NCI-H2081 (cell line): ENCODE results near the gene MCF2L.
"Not testable (repeated sequence)": the region's sequence is repeated elsewhere in the genome, so short reads cannot be mapped to it uniquely, and the experiment has no call there.

Experiments used
- DNase-seq, 2 experiments: peaks; one replicate each; lab custom pipeline; 2025; lab: John Stamatoyannopoulos, UW

MCF2L gene

DNA sequence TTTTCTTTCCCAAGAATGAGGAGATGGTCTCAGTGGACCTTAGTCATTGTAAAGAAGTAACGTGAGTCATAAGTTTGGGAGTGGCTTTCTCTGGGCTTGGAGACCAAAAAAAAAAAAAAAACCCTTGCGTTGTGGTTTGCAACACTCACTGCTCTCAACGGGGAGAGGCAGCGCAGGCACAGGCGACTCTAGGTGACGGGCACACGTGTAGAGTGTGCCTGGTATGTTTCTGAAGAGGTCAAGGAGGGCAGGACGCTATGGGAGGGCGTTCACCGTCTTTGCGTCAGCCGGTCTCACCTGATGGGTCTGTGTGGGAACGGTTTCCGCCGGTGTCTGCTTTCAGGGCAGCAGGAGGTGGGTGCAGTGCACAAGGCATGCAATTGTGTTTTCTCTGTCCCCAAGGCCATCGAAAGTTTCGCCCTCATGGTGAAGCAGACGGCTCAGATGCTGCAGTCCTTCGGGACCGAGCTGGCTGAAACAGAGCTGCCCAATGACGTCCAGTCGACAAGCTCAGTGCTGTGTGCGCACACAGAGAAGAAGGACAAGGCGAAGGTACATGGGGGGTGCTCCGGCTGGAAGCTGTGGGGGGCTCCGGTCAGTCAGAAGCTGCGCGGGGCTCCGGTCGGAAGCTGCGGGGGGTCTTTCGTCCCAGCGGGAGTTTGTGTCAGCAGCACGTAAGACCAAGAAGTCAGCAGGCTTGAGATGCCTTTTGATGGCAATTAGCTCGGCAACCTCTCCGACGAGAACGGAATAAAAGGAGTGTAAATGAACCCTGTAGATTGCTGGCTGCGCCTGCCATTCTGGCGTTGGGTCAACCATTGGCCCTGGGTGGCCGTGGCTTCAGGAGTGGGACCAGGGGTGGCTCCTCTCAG, 95.8 kb downstream of the MCF2L start:
- DNase-seq = no peak

DNA sequence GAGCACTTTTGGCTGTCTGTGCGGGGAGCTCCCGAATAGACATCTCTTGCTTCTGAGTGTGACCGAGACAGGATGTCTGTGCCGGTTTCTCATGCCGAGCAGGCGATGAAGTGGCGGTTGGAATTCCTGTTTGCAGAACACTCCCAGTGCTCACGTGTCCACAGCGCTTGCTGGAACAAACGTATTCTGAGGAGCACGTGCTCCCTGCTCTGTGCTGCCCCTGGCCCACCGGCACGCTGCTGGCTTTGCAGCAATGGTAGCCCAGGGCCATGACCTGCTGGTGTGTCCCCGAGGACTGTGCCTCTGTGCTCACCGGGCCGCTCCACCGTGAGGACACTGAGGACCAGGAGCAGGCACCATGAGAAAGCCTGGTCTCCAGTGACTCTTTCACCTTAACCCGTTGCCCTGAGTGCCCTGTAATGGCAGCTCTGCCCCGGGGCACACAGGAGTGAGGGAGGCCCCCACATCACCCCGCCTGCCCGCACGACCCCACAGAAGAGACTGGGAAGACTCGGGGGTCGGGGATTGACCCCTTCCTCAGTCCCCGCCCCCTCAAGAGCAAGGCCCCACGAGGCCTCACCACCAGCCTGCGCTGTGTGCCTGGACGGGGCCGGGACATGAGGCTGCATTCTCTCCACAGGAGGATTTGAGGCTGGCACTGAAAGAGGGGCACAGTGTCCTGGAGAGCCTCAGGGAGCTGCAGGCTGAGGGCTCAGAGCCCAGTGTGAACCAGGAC, 96.6 kb downstream of the MCF2L start:
- DNase-seq = no peak

DNA sequence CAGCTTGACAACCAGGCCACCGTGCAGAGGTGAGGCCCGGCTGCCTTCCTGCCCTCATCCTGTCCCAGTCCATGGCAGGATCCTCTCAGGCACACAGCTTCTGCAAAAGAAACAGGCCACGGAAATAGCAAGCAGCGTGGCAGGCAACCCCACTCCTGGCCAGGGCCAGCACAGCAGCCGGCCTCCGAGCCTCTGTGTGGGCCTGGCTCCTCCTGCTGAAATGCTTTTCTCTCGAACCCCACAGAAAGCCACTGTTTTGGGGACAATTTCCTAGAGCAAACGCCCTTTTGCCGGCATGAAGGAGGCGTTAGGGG, 97.1 kb downstream of the MCF2L start:
- DNase-seq = no peak

DNA sequence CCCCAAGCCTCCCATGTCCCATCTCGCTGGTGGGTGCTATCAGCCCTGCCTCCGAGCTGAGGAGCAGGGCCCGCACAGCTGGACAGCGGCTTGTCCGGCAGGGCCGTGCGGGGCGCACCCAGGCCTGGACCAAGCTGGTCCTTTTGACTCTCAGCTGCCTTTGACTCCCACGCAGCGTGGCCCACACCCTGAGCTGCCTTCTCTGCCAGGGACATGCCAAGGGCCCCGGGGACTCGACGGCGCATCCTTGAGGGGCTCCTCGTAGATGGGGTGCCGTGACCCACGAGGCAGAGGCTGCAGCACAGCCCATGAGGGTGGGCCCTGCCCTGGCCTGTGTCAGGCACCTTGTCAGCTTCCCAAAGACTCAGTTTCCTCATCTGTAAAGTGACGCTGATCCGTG, 97.7 kb downstream of the MCF2L start:
- no peak for DNase-seq

DNA sequence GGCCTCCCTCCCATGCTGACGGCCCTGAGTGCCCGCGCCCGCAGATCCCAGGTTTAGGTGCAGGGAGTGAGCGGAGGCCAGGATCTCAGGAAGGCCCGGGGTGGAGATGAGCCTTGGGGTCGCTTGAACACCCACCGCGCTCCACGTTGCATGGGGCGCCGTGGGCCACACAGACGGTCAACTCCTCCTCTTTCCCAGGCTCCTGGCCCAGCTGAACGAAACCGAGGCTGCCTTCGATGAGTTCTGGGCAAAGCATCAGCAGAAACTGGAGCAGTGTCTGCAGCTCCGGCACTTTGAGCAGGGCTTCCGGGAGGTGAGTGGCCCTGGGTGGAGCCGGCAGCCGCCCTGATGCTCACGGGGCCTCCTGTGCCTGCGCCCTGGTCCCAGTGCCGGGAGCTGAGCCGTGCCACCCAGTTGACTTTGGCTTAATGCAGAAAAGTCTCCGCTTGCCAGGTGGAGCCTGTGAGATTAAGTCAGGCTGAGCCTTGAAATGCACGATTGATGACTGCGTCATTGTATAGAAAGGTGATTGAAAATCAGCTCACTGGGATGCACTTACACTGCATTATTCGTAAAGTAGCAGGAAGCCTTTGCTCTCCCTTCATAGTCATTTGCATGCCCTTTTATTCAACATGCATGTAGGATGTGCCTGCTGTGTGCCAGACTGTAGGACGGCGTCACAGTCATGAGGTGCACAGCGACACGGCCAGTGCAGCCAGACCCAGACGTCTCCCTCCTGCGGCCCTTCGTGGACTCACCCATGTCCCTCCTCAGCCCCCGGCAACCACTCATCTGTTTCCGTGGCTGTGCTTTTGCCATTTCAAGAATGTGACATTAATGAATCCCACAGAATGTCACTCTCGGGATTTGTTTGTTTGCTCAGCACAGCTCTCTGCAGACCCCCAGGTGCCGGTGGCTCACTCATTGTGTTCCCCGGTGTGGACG, 101.1 kb downstream of the MCF2L start:
- DNase-seq = no peak

DNA sequence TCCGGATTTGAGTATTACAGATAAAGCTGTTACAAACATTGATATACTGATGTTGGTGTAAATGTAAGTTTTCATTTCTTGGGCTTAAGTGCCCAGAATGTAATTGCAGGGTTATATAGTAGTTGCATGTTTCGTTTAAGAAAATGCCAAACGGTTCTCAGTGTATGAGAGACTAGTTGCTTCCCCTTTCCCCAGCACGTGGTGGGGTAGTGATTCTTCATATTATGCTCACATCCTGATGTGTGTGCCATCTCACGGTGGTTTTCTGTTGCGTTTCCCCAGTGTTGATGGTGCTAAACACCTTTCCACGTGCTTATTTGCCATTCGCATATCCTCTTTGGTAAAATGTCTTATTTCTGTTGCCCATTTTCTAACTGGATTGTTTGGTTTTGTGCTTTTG, 101.8 kb downstream of the MCF2L start:
- no peak for DNase-seq

DNA sequence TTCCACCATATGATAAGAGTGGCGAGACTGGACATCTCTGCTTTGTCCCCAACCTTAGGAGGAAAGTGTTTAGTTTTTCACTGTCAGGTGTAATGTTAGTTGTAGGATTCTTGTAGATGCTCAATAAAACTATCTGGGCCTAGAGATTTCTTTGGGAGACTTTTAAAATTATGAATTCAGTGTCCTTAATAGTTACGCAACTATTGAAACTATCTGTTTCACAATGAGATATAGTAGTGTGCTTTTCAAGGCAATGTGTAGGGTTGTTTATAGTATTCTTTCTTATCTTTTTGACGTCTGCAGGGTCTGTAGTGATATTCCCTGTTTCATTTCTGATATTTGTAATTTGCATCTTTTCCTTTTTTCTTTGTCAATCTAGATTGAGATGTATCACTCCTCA, 103.4 kb downstream of the MCF2L start:
- DNase-seq = no peak

DNA sequence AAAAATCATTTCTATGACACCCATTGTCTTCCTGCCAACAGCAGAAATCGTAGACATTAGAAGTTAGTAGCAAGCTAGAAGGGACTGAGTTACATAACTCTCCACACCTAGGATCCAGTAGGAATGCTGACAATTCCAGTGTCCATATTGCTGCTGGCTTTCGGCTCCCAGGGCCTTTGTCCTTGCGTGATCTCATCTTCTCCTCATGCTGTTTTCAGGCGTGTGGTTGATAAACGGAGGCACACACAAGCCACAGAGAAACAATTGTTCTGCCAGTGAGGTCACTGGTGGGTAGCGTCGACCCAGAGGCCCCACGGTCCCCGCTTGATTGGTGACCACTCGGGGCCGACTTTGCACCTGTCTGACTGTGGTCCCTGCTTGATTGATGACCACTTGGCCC, 104.9 kb downstream of the MCF2L start:
- DNase-seq = no peak

DNA sequence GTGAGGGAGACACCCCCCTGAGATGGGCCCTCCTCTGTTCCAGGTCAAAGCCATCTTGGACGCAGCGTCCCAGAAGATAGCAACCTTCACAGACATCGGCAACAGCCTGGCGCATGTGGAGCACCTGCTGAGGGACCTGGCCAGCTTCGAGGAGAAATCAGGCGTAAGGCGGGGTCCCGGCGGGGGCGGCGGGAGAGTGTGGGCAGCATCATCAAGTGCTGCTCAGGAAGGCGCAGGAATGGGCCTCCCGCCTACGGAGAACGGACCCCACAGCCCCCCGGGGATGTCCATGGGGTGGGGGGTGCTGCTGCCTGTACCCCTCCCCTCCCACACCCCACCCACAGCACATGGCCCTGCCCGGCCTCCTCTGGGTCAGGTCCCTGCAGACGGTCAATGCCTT, 105.4 kb downstream of the MCF2L start:
- DNase-seq = no peak

DNA sequence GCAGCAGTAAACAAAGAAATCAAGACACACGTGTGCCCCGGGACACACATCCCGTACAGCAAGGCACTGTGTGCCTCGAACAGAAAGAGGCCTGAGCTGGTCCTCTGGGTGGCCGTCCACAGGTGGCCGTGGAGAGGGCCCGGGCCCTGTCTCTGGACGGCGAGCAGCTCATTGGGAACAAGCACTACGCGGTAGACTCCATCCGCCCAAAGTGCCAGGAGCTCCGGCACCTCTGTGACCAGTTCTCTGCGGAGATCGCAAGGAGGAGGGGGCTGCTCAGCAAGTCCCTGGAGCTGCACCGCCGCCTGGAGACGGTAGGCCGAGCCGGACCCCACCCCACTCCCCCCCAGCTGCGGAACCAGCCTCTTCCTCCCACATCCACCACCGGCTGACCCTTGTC, 105.9 kb downstream of the MCF2L start:
- no peak for DNase-seq

DNA sequence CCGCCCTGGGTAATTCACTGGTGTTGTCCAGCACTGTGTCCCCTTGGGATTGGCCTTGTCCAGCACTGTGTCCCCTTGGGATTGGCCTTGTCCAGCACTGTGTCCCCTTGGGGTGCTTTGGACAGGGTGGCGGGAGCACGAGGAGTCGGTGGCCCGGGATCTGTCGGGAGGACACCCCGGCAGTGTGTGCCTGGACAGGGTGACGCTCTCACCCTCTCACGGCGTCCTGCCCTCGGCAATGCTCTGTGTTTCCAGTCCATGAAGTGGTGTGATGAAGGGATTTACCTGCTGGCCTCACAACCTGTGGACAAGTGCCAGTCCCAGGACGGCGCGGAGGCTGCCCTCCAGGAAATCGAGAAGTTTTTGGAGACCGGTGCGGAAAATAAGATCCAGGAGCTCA, 106.7 kb downstream of the MCF2L start:
- DNase-seq = no peak

DNA sequence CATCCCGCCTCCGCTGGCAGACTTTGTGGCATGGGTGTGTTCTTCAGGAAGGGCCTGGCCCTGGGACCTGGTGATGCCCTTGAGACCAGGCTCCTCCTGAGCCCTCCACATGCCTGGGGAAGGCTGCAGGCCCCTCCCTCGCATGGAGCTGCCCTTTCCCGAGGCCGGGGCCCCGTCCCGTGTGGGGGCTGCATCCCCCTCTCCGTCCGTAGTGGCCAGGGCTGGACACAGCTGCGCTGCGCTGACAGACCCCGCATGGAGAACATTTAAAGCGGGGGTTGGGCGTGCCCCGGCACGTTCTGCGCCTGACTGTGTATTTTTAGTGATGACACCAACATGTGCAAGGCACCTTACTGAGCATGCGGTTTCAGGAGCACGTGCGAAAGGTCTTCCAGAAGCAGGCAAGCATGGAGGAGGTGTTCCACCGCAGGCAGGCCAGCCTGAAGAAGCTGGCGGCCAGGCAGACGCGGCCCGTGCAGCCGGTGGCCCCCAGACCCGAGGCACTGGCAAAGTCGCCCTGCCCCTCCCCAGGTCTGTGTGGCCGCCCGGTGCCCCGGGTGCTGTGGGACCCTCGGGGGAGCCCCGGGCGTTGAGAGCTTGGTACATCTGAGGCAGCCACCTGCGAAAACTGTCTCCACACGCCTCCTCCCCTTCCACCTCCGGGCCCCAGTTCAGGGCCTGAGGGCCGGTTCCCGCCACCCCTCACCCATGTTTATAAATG, 107.8 kb downstream of the MCF2L start:
- DNase-seq = no peak

DNA sequence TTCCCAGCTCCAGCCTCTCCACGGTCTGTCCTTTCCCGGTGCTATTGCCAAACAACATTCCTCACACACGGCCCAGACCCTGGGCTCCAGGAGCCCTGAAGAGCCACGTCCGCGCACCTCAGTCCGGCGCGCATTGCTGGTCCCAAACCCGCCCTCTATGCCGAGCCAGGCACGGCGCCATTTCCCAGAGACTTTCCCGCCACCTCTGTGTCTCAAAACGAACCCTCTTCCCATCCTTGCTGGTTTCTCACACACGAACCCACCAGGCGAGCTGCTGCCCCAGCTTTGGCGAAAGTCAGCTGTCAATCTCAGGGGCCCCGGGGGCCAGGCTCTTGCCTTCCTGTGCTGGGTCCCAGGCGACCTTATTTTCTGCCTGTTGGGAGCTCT, 108.5 kb downstream of the MCF2L start:
- DNase-seq = no peak

DNA sequence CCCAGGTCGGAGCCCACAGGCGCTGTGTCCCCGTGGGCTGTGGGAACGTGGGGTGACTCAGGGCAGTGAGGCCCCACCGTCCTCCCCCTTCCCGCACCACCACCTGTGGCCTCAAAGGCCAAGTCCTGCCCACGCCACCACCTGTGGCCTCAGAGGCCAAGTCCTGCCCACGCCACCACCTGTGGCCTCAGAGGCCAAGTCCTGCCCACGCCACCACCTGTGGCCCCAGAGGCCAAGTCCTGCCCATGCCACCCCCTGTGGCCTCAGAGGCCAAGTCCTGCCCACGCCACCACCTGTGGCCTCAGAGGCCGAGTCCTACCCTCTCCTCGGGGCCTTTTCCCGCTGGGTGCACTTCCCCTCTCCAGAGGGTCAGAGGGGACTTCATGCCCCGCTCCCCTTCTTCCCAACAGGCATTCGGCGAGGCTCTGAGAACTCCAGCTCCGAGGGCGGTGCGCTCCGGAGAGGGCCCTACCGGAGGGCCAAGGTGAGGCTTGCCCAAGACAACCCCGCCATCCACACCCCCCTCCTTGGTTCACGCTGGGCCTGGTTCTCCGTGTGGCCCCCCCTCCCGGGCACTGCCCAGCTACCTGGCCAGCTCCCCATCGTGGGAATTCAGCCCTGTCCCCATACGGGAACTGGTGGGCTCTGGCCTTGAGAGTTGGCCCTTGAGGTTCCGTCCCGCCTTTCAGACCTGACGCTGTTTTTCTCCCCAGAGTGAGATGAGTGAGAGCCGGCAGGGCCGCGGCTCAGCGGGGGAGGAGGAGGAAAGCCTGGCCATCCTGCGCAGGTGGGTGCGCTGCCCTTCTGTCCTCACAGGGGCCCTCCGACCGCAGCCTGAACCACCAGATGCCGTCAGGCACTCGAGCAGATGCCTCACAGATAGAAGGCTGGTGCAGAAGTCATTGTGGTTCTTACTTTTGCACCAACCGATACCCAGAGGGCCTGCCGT, 109.2 kb downstream of the MCF2L start:
- DNase-seq = no peak

DNA sequence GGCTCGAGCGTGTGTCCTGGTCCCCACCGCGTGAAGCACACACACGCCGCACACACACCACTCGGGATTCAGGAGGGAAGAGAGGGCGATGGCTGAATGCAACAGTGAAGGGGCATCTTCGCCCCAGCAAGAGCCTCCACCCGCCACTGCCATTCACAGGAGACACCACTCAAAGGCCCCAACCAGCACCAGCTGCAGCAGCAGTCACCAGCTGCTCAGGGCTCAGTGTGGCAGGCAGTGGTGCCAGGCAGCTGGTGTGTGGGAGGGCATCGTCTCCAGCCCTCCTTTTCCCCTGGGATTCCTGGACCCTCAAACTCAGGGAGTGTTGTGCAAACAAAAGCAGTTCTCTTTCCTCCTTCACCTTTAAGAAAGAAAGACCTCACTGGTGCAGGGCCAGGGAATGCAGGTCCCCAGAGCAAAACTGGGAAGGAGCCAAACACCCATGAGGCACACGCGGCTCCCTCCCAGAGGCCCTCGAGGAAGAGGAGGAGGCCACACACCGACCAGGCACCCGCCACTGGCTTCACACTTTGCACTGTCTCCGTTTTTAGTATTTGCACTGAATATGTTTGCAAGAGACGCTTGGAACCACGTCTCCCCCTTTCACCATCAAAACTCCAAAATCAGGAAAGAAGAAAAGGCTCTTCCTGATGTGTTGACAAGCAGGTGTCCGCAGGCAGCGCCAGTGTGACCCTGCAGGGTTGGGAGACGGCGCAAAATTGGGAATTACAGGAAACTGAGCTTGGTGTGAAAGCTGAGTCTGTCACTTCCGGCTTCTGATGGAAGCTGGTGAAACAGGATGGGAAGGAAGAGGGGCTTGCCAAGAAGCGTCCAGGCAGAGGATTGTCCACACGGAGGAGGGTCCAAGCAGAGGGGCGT, 110.1 kb downstream of the MCF2L start:
- DNase-seq = no peak

DNA sequence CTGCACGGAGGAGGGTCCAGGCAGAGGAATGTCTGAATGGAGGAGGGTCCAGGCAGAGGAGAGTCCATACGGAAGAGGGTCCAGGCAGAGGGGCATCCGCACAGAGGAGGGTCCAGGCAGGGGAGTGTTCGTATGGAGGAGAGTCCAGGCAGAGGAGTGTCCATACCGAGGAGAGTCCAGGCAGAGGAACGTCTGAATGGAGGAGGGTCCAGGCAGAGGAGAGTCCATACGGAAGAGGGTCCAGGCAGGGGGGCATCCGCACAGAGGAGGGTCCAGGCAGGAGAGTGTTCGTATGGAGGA, 110.7 kb downstream of the MCF2L start:
- not testable (repeated sequence) for DNase-seq

DNA sequence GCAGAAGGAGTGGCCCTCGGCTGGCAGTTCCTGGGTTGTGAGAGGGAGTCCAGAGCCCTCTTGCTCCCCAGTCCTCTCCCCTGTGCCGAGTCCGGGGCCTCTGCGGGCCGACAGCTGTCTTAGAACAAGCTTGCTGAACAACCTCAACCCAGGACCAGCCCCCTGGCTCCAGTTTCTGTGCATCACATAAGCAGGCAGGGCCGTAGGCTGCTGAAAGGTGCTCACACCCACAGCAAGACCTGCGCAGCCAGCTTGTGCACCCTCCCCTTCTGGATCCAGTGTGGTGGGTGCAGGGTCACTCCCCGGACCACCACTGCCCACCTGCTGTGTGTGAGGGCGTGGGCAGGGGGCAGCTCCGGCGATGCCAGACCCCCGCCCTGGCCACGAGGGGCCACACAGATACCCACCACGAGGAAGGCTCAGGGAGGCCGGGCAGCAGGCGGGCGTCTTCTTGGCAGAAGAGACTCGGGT, 111.4 kb downstream of the MCF2L start:
- DNase-seq = no peak

DNA sequence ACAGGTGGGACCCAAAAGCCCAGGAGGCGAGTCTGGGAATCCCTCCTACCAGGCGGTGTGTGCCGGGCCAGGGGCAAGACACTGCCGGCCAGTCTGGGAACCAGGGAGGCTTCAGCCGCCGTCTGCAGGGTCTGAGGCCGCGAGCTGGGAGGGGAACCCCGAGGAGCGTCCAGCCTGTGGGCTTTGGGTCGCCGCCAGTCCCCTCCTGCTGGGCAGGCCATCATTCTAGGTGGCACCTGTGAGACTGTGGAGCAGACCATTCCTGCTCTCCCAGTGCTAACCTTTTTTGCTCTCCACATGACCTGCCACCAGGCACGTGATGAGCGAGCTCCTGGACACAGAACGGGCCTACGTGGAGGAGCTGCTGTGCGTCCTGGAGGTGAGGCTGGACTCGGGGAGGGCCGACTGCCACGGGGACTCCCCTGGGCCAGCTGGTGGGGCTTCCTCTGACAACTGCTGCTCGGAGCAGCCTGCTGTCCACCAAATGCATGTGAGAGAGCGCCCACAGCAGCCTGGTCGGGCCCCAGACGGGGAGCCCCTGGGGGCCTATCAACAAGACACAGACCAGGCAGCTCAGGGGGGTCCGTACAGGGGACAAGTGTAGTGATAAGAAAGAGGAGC, 112.0 kb downstream of the MCF2L start:
- DNase-seq = no peak
